Body of pancreas (tissue), 4 donors: ENCODE results near the gene CNTRL.

ENCODE experiments used
- CTCF ChIP-seq, 7 experiments: fragments of 450-650 bp in 4 of 7; fragments of 200-600 bp in 3 of 7; sonication (generic) in 3 of 7; IDR thresholded peaks; one replicate each; pipeline ENCODE4 v1.5.1; 2016 to 2019; ENCODE audit warnings: antibody characterized with exemption in 7 of 7
- POLR2A ChIP-seq, 3 donors: fragments of 450-650 bp; IDR thresholded peaks; one replicate each; pipeline ENCODE4 v1.6.1; 2016; ENCODE audit warnings: antibody characterized with exemption in 3 of 3, mild to moderate bottlenecking in 2 of 3

GRCh38 chr9:121095057-121095456, 20.3 kb downstream of the CNTRL start:
- TF ChIP-seq CTCF (IDR thresholded peaks at IDR 0.05) (no peak), POLR2A (IDR thresholded peaks at IDR 0.05) (no peak)
